NCI-H2107 treated with DMSO at 0.1 percent for 48 hours (cell line): ENCODE data around the gene ARFGEF2.
"Not testable (repeated sequence)": the region's sequence is repeated elsewhere in the genome, so short reads cannot be mapped to it uniquely, and the experiment has no call there.

ENCODE experiments used
- DNase-seq: peaks from one replicate; lab custom pipeline; 2025; ENCODE audit not compliant: unreplicated experiment; lab: John Stamatoyannopoulos, UW

Gene ARFGEF2

DNA sequence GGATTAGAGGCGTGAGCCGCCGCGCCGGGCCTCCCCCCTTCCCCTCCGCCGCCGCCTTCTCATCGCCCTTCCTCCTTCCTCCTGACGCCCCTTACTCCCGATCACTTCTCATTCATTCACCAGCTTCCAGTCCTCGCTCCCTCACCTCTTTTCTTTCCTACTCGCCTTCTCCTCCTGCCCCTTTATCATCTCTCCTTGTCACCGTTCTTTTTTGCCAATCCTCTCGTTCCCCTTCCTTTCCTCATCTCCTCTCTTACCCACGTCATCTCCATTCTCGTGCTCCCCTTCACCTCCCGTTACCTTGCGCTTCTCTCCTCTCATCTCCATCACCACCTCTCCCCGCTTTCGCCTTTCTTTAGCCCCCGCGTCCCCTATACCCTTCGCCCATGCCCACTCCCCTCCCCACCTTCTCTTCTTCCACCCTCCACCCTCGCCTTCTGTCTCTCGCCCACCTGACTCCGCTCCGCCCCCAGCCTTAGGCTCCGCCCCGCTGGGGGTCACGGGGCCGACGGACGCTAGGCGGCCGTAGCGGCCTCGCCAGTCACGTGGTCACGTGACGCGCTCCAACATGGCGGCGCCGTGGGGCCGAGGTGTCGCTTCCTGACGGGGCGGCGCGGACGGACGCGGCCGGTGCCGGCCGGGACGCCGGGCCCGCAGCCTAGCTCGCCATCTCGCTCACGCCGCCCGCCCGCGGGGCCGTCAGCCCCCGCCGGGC is at the start of gene ARFGEF2:
ARFGEF2 (plus strand) TSS at position 544 of the 715 bp plus-strand sequence. CDS start 179 bp downstream, outside the sequence.
- peak; percentile 79 for DNase-seq

DNA sequence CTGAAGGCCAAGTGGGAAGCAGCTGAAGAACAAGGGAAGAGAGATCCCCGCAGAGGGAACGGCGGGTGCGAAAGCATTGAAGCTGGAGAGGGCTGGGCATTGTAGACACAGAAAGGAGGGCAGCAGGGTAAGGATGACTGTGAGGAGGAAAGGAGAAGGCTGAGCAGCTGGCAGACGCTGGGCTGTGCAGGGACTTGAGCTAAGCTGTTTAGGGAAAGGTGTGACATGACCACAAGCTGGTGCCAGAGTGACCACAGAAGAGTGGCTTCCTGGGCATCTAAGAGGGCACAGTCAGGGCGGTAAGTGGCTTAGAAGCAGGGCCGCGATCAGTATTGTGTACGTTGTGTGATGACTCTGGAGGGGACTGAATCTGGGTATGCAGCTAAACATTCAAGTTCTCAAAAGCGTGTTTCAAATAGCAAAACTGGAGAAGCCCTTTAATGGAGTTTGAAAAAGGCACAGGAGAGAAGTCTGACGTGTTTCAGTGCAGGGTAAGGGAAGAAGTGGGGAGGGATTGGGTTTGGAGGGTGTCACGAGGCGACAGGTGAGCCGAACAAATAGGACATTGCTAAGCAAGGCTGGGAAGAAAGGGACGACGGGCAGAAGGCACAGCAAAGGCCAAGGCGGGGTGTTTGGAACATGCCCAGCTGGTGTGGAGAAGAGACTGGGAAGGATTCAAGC is 46.1 kb upstream of the ARFGEF2 start:
- DNase-seq: no peak

DNA sequence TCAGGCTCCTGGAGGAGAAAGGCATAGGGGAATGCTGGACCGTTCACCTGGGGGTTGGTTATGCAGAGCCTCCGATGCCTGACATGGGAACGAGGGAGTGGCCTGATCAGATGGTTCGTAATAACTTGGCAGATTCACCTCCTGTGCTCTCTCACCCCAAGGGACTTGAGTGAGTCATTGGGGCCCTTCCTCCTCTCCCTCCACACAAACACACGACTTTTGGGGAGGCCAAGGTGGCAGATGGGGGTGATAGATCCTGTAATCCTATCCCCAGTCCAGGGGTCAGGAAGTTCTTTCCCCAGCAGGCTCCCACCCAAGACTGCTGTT is 45.6 kb upstream of the ARFGEF2 start:
- DNase-seq: no peak

DNA sequence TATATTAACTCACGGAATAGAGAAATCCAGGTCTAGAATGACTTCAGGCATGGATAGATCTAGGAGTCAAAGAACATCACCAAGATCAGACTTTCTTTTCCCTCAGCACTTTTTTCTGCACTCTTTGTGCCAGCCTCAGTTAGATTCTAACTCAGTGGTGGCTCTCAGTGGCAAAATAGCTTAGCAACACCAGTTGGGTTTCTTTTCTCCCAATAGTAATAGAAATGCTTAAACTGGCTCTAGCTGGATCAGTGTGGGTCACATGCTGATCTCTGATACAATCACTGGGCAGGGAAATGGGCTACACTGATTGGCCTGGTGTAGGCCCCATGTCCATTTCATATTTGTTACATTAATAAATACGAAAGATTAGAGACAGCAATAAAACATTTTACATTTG is 44.2 kb upstream of the ARFGEF2 start:
- DNase-seq: no peak

GRCh38 chr20:48878534-48879248 is 42.8 kb upstream of the ARFGEF2 start:
- no peak for DNase-seq

DNA sequence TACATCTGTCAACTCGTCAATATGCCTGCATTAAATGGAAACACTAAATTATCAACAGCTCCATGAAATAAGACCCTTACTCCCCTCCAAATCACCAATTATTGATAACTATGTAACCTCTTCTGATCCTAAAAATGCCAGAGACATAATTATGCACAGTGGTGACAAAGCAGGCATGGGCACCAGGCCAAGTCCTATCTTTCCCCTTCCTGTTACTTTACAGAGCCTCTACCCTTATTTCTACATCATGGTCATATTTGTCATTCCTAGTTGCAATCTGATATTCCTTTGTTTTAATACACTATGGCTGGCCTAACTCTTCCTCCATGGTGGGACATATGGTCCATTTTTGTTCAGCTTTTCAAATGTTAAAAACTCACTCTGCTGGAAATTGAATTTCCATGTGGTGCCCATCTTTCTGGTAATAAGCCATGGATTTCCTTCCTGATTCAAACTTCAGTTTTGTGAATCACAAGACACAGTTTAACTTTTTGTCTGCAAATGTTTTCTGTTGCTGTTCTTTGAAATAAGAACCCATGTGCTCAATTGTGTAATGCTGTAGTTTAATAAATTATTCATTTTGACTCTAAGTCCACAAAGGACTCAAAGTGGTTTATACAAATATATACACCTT is 41.8 kb upstream of the ARFGEF2 start:
- DNase-seq: no peak

DNA sequence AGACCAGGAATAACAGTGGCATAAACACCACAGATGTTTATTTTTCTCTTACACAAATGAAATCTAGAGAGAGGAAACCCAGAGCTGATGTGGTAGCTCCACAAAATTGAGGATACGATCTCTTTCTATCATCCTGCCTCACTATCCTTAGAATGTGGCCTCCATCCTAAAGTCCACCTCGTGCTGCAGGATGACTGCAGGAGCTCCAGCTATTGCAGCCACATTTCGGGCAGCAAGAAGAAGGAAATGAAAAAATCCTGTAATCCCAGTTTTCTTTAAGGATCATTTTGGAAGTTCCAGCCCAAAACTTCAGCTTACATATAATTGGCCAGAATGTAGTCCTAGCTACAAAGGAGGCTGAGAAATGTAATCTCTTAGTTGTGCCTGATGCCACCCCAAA is 41.2 kb upstream of the ARFGEF2 start:
- DNase-seq: no peak

DNA sequence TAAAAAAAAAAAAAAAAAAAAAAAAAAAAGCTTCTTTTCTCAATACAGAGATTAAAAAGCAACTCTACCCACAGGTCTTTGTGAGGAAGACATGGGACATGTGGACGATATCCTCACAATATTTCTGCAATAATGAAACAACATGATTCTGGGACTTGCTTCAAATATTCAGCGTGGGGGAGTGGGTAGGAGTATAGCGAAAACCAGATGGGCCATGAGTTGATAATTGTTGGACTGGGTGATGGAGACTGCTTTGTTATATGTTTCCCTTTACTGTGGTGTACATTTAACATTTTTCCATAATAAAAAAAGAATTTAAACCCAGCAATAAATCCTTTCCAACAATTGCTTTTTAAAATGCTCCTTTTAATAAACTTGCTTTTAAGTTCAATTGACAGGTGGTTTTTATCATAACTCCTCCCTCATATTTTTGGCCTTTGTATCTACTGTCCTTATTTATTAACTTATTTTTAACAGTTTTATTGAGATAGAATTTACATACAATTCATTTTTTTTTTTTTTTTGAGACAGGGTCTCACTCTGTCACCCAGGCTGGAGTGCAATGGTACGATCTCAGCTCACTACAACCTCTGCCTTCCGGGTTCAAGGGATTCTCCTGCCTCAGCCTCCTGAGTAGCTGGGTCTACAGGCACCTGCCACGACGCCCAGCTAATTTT is 40.4 kb upstream of the ARFGEF2 start:
- DNase-seq: no peak

DNA sequence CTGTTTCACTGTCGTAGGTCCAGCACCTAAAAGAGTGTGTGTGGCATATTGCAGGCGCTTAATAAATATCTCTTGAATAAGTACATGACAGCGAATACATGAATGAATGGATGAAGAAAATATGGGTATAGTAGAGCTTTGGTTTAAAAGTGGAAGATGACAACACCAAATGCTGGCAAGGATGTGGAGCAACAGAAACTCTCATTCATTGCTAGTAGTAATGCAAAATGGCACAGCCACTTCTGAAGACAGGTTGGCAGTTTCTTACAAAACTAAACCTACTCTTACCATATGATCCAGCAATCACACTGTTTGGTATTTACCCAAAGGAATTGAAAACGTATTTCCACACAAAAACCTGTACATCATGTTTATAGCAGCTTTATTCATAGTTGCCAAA is 36.3 kb upstream of the ARFGEF2 start:
- DNase-seq: no peak

DNA sequence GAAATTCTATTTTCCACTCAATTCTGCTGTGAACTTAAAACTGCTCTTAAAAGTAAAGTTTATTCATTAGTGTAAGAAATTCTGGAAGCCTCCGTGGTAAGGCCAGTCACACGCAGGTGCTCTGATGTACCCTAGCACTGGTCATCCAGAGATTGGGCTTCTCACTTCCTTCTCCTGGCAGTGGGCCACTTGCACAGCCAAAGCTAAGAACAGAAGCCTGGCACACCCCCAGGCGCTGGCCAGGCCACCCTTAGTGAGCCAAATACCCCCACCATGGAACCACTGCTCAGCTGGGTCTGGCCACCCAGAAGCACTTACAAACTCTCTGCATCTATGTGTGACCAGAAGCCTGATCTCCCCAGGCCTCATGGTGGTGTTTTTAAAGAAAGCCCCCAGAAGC is 35.3 kb upstream of the ARFGEF2 start:
- no peak for DNase-seq

DNA sequence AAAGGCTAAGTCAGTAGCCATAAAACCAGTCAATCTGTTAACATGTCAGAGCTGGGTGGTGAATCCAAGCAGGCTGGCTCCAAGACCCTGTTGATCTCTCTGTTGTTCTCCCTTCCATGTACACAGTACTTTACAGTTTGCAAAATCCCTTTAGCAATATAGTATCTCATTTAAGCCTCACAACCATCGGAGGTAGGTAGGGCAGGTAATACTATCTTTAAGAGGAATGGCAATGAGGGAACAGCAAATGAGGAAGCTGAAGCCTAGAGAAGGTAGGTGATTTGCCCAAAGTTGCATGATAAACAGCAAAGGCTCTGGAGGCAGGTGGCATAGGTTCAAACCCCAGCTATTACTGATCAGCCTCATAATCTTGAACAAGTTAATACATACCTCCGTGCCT is 34.7 kb upstream of the ARFGEF2 start:
- no peak for DNase-seq

DNA sequence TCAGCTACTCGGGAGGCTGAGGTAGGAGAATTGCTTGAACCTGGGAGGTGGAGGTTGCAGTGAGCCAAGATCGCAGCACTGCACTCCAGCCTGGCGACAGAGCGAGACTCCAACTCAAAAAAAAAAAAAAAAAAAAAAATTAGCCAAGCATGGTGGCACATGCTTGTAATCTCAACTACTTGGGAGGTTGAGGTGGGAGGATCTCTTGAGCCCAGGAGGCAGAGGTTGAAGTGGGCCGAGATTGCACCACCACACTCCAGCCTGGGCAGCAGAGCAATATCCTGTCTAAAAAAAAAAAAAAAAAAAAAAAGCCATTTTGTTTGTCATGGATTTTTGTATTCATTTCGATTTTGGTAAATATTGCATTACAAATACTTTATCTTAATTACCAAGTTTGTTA is 33.0 kb upstream of the ARFGEF2 start:
- not testable (repeated sequence) for DNase-seq

DNA sequence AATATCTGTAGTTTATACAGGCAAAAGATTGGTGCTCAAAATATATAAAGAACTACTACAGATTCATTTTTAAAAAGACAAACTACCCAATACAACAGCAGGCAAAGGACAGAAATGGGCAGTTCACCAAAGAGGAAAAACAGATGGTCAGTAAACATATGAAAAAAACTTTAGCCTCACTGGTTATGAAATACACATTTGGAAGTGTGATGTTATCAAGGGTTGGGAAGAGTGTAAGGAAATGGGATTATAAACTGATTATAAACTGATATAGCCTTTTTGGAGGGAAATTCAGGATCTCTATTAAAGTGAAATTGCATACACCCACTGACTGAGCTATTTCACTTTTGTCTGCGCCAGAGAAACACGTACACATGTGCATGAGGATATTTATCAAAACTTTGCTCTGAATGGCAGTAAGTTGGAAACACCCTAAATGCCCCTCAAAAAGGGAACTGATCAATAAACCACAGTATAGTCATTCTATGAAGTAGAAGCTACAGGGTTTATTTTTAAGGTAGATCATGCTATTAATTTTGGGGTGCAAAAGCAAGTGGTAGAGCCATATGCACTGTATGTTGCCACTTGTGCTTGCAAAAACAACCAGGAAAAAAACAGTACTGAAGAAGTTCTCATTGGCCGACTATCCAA is 32.2 kb upstream of the ARFGEF2 start:
- no peak for DNase-seq

DNA sequence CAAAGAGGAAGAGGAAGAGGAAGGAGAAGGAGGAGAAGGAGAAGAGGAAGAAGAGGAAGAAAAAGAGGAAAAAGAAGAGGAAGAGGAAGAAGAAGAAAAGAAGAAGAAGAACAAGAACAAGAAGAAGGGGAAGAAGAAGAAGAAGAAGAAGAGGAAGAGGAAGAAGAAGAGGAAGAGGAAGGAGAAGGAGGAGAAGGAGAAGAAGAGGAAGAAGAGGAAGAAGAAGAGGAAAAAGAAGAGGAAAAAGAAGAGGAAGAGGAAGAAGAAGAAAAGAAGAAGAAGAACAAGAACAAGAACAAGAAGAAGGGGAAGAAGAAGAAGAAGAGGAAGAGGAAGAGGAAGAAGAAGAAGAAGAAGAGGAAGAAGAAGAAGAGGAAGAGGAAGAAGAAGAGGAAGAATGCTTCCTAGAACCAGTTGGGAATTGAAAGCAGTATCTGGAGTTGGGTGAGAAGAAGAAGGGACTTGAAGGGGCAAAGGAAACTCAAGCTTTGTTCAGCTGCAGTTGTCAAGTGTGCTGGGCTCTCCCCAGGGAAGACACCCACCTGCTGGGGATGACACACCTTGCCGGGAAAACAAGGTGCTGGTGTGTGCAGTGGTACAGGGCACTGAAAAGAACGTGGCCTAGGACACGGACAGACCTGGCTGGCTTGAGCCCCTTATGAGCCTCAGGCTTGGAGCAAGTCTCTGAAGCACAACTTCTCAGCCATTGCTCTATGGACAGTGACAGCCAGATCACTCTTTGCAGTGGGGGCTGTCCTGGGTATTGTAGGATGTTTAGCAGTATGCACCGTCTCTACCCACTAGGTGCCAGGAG is 30.1 kb upstream of the ARFGEF2 start:
- DNase-seq: no peak

- DNase-seq: no peak
Observed at GRCh38 chr20:48892049-48892470, 29.5 kb upstream of the ARFGEF2 start.

- DNase-seq: no peak
Observed at GRCh38 chr20:48892891-48893290, 28.6 kb upstream of the ARFGEF2 start.

GRCh38 chr20:48893374-48893773 is 28.1 kb upstream of the ARFGEF2 start:
- no peak for DNase-seq

GRCh38 chr20:48897305-48898010 is 24.1 kb upstream of the ARFGEF2 start:
- DNase-seq: no peak

GRCh38 chr20:48898210-48898609 is 23.3 kb upstream of the ARFGEF2 start:
- DNase-seq: no peak
